ENCODE results near the gene OTUB2.

- no peak for TF ChIP-seq CTCF (IDR thresholded peaks at IDR 0.05)
- no peak for TF ChIP-seq POLR2A (IDR thresholded peaks at IDR 0.05)
- no peak for TF ChIP-seq POLR2AphosphoS5 (IDR thresholded peaks at IDR 0.05; ENCODE audit: insufficient read depth in 1 of 2, low read depth in 1 of 2)
These were observed 25.1 kb upstream of the OTUB2 start for GRCh38 chr14:94001016-94001415.

All from vagina (tissue), 2 donors.